Measurements from ENCODE around the gene ZMYND8.

Gene ZMYND8

DNA sequence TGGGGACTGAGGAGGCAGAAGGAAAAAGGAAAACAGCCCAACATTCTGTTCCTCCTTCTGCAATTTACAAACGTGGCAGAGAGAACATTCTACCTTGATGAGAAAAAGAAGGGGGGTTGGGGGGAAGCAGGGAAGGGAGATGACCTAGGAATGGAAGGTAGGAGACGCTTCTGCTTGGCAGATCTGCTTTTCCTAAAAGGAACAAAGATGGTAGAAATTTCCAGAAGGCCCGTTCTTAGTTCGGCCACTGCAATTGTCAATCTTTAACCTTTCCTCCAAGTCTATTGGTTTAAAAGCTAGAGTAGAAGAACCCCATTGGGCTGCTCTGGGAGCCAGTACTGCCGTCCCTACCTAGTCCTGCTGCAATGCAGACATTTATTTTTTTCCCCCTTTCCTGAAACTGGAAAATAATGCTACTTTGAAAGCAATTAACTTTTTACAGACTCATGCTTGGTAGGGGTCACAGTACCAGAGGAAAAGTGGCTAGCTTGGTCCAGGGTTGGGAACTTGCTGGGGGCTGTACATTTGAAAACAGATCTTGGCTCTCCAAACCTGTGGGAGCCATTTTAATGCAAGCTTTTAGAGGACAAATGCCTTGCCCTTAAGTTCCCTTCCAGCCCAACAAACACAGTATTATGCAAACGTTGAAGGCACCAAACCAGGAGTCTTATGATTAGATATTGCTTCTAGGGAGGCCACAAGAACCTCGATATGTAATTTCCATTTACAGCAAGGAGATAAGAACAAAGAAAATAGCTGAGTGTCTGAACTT lies 2.6 kb downstream of the ZMYND8 start:
- no peak for DNase-seq (ENCODE audit: low read depth)

DNA sequence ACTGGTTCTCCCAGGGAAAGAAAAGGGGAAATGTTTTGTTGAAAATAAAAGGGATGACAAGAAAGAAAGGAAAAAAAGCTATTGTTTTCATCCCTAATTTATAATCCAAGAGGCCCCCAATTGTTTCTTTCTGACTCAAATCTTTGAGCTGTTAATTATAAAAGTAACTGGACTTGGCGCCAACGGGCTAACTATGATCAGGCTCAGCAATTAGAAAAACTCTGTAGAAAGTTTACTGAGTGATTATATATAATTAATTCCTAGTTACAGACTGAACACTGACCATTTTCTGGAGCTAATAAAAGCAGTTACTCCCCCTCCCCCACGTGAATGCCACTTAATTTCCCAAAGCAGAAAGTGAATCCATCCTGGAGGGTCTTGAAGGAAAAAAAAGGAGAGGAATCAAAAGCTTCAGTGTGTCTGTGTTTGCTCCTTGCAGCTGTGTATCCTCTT lies 3.2 kb downstream of the ZMYND8 start:
- DNase-seq (ENCODE audit: low read depth): no peak

DNA sequence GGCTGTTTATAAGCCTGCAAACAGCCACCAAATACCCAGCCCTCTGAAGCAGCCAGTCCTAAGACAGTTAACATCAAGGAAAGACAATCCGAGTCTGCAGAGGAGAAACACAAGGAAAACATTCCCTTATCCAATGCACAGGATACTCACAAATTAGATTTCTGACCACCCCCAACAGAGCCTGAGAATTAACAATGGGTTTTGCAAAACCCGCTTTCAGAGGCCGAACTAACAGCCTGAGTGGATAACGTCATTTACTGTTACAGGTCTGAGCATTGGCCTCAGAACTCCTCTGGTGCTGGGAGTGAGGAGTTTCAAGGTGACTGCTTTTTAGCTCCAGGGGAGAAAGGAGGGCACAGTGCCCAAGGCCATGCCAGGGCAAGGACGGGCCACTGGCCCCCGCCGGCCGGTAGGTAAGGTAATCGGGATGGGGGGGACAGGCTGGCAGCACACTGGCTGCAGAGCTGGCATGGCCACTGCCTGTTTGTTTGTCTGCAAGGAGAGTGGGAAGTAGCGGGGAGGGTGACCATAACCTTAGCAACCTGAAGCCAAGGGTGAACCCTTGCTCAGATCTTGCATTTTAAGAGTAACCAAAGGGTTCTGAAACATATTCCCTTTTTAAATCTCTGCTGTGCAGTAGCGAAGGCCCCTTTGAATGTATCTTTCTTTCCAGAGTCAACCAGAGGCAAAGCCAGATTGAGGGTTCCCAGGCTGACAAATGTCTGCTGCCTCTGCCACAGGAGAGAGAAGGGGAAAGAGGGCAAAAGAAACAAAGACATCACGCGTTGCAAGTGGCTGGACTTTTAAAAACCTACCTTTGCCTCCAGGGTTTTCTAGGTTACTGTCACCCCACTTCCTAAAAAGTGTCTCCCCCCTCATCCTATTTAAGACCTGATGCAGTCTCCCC lies 3.9 kb downstream of the ZMYND8 start:
- no peak for DNase-seq (ENCODE audit: low read depth)

DNA sequence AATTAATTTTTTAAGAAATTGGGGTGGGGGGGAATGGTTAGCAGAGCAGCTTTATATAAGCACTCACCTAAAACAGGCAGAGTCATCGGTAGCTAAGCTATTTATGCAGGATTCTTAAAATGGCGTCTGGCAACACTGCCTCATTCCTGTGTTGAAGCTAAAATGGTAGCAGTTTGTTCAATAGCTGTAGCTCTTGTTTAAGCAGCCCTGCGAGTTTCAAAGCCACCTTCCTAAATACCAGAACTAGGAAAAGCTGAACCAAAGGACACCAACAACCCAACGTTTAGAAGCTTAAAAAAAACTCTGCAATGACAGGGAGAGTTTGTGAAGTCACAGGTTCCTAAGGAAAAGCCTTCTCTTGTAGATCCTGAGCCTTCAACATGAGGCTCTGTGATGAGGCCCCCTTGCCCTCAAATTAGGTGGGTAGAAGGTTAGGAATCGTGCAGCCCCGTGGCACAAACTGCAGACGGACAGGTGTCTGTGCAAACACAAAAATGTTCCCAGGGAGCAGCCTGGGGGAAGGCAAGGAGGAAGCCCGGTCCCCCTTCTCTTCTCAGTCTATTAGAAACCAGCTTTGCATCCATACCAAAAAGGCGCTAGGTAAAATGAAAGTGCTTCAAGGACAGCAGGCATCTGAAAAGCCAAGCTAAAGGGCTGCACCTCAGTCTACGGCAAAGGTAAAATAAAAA lies 4.7 kb downstream of the ZMYND8 start:
- DNase-seq (ENCODE audit: low read depth): no peak

DNA sequence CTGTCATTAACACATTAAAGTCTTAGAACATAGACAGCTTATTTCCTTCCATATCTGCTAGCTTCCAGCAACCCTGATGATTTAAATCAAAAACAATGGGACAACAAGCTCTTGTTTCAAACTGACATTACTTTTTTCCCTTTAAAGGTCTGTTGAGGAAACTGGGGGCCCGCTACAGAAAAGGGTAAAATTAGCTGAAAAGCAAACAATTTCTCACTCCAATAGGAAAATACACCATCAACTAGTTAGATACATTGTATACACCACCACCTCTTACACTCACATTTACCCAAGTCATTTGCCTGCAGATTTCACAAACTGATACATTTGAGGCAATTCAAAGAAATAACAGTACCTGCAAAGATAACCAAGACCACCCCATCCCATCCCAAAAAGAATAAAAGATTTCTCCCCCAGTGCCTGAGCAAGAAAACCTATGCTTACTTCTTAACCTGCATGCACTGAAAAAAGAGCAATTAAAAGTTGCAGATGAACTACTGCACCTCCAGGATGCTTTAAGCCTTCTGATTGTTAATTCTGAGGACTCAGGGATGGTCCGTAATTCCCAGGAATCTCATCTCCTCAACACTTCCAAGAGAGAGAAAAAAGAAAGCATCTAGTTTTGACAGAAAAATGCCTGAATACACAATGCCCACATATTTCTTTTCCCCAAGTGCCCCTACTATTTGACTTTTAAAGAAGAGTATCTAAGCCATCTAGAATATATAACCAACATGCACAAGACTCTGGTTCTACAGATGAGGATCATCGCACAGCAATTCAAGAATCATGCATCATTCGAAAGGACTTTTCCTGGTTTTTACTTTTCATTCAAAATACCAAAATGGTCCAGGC lies 5.6 kb downstream of the ZMYND8 start:
- no peak for DNase-seq (ENCODE audit: low read depth)

DNA sequence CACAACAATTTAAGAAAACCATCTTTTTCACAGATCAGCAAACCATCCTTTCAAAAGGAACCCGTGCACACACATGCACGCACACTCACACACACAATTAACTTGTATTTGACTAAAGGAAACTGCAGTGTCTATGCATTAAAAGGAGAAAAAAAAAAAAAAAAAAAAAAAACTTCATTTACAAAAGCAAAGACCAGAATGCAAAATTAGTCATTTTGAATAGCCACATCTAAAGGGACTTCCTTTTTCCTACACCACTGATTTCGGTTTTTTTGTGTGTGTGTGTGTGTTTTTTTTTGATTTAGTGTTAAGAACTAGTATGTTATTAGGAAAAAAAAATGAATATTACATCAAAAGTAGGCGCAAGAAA lies 6.3 kb downstream of the ZMYND8 start:
- DNase-seq (ENCODE audit: low read depth): no peak

DNA sequence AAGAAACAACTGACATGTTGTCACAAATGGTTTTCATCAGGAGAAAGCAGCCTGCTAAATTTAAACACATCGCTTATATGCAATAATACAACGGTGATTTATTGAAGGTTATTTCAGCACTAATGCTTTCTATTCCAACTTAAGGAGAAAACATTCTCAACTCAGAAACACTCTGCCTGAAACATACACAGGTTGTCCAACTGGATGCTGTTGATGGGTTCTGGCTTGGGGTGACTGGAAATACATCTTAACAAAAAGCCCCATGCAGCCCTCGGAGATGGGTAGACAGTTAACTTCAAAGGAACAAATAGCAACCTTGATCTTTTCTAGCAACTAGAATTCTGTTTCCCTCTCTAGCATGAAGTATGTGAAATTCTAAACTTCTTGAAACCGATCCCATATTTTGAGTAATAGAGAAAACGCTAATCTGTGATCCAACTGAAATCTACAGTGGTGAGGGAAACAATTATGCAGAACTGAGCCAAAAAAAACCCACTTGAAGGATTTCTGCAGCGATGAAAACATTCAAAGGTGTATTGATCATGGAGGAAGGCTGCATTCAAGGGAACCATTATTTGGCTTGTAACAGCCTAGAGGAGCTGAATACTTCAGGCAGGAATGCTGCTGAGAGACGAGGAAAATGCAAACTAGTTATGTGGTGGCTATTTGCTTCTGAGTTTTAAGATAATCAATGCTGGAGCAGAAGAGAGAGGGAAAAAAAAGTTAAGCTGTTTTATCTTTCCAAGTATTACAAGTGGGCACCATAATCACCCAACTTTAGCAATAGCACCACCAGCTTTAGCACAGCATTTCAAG lies 6.9 kb downstream of the ZMYND8 start:
- DNase-seq (ENCODE audit: low read depth): no peak

DNA sequence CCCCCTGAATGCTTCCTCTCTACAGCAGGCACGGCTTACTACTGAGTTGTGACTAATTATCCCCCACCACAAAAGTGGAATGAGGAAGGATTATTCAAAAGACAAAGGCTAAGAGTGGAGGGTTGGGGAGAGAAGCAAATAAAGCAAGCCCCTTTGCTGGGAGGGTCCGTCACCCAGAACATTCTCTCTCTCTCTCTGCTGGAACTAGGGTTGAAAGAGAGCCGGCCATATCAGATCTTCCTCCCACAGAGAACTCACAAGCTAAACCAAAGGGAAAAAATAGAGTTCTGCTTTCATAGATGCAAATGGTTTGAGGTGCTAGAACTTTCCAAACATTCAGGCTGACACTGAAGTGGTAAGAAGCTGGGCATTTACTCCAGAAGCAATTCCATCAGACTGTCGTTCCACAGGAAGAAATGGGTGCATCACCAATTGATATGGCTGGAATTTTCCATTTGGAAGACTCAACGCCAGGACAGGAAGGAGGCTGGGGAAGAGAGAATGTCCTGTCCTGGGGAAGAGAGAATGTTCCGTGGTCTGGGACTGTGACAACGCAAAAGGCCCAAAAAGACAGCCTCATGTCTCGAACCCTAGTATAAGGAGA lies 7.9 kb downstream of the ZMYND8 start:
- no peak for DNase-seq (ENCODE audit: low read depth)

DNA sequence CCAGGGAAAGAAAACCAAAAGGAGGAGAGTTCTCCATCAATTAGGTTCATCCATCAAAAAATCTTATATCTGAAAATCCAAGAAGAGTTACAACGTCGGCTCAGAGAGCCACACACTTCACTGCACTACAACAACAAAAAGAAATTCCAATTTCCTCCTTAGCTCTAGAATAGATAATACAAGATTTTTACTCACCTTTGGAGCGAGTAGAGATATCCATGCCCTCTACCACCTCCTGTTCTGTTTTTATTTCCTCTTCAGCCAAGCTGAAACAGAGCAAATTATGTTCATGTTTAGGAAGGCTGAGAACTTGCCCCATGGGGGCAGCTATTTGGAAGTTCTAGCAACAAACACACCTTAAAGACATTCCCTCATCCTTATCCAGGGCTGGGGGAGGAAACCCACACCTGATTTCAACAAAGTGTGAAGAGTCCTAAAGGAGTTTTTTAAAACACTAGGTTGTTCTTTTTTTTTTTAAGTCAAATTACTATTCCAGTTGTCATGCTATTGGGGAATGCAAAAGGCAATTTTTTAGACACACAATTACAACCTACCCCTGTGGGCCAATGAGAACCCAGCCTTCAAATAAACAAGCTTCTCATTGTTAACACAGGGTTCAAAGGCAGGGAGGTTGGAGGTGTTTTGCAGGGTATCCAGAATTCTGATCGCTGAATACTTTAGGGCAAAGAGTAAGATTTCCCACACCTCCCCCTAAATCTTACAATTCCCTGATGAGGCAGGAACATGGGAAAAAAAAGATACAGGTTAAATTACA lies 8.7 kb downstream of the ZMYND8 start:
- no peak for DNase-seq (ENCODE audit: low read depth)

DNA sequence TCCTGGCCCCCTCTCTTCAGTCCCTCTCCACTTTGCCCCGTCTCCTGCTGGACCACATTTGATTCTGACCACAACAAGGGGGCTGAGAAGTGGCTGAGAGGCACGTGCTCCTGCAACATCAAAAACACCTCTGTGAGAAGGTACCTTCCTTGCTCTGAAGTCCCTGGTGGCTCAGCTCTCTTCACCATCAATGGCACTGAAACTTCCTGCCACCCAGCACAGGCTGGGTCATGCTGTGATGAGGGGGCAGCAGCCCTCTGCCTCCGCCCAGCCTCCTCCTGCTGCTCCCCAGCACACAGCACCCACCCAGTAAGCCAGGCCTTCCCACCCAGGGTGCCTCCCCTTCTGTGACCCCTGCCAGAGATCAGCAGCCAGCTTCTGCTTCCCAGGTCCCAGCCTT lies 10.3 kb downstream of the ZMYND8 start:
- DNase-seq (ENCODE audit: low read depth): no peak

DNA sequence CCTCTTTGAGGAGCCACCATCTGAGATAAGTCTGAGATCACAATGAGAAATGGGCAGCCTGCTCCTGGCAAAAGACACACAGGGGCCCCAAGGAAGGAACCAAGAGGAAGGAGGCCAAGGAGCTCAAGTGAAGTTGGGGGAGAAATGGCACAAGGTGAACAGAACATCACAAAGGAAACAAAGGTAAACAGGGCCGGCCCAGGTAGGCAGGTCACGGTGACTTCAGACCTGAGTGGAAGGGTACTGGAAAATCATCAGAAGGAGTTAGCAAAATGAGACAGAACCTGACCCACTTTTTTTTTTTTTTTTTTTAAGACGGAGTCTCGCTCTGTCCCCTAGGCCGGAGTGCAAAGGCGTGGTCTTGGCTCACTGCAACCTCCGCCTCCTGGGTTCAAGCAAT lies 11.3 kb downstream of the ZMYND8 start:
- no peak for DNase-seq (ENCODE audit: low read depth)

DNA sequence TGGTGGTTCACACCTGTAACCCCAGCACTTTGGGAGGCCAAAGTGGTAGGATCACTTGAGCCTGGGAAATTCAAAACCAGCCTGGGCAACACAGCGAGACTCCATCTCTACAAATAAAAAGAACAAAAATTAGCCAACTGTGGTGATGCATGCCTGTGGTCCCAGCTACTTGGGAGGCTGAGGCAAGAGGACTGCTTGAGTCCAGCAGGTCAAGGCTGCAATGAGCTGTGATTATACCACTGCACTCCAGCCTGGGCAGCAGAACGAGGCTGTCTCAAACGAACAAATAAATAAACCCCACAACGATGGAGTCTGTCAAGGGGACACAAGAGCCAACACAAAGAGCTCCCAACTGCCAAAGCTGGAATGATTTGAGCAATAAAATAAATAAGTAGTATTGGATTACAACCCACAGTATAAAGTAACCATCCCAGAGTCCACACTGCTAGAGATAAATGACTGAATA lies 13.5 kb downstream of the ZMYND8 start:
- no peak for DNase-seq (ENCODE audit: low read depth)

DNA sequence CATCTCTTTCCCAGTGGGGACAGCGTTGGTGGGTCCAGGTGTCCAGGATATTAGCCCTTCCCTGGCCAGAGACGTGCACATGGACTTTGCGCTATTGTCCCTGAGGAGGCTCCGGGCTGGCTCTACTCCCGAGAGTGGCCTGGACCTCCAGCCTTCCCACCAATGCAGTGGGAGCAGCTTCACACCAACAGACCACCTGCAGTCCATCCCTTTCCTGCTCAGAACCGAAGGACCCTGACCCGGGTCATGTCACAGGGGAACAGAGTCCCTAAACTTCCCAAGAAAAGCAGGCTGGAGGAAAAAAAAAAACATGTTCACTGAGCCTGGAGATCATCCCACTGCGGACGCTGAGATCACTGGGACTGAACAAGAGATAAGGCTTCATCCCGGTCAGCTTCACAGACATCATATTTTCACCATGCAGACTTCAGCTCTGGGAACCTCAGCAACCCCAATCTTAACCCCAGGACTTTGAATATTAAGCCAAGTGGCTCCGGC lies 18.3 kb downstream of the ZMYND8 start:
- DNase-seq (ENCODE audit: low read depth): no peak

DNA sequence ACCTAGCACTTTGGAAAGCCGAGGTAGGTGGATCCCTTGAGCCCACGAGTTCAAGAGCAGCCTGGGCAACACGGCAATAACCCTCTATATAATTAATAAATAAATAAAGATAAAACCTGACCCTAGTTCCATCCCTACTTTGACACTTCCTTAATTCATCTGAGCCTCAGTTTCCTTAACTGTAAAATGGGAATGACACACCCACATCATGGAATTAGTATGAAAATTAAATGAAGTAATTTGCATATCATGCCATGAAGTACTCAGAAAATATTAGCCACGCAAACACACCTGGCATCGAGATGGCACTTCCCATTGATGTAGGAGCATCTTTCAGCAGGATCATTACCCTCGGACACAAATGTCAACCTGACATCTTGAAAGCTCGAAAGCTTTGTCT lies 19.1 kb downstream of the ZMYND8 start:
- DNase-seq (ENCODE audit: low read depth): no peak

DNA sequence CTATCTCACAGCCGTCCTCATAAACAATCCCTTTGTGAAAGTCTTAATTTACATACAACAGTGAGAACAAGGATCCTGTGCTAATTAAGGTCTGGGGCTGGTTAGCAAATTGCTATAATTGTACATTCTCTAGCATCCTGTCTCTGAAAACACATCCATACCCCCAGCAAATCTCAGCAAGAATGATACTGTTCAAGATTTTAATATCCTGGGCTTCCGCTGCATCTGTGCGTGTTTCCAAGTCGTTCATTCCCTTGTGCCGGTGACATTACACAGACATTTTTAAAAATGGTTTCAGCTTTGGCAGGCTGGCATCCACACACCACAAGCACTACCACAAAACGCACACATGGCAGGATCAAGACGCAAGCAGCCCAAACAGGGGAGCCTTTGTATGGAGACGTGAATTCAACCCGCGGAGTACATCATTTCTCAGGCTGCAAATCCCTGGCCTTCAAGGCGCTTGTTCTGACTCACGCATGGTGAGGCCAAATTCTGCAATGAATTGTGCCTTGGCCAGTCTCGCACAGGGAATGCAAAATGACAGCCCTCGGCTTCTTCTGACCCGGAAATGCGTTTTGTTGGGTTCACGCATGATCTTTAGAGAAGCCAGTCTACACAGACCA lies 20.3 kb downstream of the ZMYND8 start:
- no peak for DNase-seq (ENCODE audit: low read depth)

DNA sequence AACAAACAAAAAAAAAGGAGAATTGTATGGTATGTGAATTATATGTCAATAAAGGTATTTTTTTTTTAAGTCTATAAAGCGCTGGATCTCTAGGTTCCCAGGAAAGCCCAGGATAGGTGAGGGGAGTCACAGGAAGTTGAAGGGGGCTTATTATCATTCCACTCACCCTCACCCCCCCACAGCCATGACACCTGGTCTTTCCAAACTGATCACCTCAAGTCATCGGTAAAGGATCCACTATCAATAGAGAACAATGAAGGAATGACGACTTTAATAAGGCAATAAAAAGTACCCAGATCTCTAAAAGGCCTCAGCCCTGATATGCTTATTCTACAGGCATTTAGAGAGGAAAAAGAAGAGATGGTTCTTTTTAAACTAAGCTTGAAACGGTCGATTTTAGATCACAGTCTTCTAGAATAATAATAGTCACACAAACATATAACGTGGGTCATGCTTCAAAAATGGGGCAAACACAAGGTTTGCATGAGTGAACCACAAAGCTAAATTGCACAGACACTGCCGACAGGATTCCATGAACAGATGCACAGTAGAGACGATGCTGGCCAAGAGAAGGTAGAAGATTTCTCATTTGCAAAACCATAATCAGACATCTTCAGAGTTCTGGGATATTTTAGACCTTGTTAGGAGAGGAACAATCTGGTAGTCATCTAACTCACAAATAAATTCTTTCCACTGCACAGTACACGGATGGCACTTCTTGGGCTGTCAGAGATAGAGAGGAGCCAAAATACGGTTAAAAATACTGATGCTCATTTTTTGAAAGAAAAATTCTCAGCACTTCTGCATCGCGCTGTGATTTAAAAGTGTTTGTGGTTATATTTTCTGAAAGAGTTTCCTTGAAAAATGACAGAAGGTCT lies 21.0 kb downstream of the ZMYND8 start:
- no peak for DNase-seq (ENCODE audit: low read depth)

DNA sequence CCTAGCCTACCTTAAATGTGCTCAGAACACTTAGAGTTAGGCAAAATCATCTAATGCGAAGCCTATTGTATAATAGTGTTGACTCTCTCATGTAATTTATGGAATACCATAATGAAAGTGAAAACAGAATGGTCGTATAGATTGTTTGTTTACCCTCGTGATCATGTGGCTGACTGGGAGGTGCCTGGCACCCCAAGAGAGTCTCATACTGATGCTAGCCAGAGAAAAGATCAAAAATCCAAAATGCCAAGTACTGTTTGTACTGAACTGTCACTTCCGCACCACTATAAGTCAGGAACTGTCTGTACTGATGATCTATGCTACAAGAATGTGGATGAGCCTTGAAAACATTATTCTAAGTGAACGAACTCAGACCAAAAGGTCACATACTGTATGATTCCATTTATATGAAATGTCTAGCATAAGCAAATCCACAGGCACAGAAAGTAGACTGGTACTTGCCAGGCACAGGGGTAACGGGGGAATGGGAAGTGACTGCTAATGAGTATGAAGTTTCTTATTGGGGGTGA lies 22.4 kb downstream of the ZMYND8 start:
- DNase-seq (ENCODE audit: low read depth): no peak

Data from stimulated activated CD8-positive, alpha-beta memory T cell treated with anti-CD3 and anti-CD28 coated beads, Interleukin-12 subunit alpha, Interleukin-12 subunit beta, amount 100 ng/mL, for 1 hour (primary cell).